GM21576 (cell line): ENCODE data around the gene IGF2BP3.
A peak's percentile ranks its signal among the peaks of the same experiment; 100 is the strongest.

Source experiments
- ATAC-seq: cut with Tn5 transposase; IDR thresholded peaks from one replicate; pipeline ENCODE4 v1.9.1; 2021; ENCODE audit warnings: mild to moderate bottlenecking, moderate library complexity; ENCODE audit not compliant: unreplicated experiment

Gene IGF2BP3

DNA sequence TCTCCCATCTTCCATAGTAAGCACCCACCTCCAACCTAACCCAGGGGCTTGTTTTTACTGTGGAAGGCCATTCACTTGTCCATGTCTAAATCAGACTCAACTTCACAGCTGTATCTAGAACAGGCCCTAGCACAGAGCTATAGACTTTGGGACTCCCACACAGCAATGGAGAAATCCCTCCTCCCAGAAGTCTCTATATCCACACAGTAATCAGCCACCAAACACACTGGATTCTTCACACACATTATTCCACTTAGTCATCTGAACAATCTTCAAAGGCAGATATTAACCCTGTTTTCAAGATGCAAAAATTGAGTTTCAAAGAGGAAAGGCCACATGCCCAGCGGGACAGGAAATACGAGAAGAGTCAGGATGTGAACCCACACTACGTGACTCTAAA, 89.3 kb downstream of the IGF2BP3 start:
- ATAC-seq = no peak

DNA sequence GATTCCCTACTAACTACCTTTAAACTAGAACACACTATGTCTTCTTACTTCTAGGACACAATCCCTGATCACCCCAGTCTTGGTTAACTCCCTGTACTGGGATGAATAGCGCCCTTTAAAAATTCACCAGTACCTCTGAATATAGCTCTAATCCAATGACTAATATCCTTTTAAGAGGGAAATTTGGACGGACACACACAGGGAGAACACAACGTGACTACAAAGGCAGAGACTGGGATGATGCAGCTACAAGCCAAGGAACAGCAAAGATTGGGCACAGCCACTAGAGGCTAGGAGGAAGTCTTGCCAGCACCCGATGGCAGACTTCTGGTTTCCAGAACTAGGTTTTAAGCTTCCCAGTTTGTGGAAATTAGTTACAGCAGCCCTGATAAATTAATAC, 89.7 kb downstream of the IGF2BP3 start:
- ATAC-seq = no peak

DNA sequence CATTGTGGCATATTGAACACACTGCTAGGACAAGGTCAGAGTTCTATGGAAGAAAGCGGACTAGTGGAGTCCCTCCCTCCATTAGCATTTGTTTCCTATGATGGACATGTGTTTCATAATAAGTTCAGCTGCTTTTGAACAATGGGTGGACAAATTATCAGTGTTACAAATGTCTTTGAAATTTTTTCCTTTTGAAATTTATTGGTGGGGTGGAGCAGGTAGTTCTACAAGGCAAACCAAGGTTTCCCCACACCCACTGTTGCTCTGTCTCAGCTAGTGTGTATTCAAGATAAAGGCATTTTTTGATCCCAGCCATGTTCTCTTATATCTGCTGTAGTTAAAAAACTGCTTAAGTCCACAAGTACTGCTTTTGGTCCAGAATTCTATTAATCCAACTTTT, 91.3 kb downstream of the IGF2BP3 start:
- no peak for ATAC-seq

DNA sequence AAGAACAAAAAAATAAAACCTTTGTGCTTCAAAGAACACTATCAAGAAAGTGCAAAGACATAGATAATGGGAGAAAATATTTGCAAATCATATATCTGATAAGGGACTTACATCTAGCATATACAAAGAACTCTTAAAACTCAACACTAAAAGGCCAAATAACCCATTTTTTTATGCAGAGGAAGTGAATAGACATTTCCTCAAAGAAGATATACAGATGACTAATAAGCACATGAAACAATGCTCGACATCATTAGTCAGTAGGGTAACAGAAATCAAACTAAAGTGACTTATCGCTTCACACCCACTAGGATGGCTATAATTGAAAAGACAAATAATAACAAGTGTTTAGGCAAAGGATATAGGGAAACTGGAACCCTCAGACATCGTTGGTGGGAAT, 93.2 kb downstream of the IGF2BP3 start:
- no peak for ATAC-seq

DNA sequence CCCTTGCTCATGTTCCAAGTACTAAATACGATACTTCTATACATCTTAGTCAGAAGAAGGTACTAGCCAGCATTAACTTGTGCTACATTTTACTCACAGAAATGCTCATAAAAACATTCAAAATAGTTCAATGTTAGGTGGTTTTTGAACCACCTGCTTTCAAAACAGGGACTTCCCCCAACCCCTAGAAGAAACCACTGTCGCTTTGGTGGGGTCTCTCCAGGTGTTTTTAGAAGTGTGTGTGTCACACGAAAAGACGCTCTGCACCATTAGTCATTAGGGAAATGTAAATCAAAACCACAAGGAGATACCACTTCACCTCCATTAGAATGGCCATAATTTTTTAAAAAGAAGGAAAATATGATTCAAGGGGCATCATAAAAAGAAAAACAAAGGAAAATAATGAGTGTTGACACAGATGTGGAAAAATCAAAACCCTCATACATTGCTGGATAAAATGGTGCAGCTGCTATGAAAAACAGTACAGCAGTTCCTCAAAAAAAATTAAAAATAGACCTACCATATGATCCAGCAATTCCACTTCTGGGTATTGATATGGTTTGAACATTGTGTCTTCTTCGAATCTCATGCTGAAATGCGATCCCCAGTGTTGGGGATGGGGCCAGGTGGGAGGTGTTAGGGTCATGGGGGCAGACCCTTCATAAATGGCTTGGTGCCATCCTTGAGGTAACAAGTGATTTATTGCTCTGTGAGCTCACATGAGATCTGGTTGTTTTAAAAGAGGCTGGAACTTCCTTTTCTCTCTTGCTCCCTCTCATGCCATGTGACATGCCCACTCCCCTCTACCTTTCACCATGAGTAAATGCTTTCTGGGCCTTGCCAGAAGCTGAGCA, 96.9 kb downstream of the IGF2BP3 start:
- peak; percentile 64 for ATAC-seq

DNA sequence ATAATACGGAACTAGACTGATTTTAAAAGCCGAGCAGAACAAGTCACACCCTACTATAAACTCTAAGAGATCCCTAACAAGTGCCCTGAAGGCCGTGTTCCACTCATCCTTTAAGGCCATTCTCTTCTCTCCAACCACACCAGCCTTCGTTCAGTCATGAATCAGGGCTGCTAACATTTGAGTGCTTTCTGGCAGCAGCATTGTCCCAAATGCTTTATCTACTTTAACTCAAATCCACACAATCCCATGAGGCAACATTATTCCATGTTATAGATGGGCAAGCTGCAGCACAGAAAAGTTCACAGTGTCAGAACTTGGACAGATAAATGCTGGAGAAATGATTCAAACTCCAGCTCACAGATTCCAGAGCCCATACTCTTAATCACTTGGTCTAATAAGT, 97.7 kb downstream of the IGF2BP3 start:
- ATAC-seq = no peak

DNA sequence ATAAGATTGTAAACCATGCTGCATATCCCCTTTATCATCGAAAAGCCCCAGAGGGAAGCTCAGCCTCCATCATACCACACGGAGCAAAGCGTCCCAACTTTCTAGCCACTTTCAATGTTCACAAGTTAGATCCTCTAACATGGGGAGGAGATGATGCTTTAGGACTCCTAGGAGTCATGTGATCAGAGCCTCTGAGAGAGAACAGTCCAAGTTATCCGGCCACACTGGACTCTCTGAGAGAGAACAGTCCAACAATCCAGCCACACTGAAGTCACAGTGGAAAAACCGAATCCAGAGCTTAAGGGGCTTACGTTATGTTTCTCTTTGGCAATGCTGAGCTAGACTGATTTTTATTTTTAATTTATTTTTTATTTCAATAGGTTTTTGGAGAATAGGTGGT, 98.6 kb downstream of the IGF2BP3 start:
- no peak for ATAC-seq

DNA sequence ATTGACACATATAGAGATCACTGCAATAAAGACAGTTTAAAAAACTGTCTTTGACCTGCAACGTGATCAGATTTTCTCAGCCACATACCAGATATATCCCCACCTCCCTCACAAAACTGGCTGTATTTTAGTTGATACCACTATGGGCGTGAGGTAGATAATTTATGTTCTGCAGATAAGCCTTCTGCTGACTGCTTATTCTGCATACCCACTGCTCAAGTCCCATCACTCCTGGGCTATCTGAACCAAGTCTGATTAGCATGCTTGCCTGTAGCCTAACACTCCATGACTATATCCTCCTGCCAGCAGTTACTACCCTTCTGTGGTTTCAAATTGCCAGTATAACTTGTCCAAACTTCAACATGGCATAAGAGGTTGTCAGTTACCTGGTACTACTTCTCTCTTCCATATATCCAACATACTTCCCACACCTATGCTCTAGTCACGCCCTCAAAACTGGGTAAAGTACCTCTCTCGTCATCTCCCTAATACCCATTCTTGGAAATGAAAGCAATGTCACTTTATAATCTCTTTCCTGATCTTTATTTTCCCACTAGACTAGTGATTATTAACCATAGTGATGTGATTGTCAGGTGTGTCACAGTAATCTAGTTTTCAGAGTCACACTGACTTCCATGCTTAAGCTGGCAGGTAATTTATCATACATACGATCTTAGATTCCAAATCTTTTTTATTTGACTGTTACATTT, 100.4 kb downstream of the IGF2BP3 start:
- ATAC-seq = no peak

DNA sequence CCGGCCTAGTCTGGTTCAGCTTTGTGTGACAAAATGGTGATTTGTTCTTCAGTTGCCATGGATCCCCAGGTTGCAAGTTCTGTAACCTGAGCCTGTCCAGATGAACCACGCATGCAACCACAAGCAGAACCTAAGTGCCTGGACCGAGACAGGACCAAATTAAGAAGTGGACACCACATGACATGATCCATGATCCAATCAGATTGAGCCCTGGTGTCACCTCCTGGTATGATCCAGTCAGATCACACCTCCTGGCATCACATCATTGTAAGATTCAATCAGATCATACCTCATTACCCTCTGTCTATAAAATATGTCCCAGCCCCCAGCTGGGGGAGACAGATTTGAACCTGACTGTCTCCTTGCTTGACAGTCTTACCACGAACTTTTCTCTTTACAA, 101.2 kb downstream of the IGF2BP3 start:
- no peak for ATAC-seq

DNA sequence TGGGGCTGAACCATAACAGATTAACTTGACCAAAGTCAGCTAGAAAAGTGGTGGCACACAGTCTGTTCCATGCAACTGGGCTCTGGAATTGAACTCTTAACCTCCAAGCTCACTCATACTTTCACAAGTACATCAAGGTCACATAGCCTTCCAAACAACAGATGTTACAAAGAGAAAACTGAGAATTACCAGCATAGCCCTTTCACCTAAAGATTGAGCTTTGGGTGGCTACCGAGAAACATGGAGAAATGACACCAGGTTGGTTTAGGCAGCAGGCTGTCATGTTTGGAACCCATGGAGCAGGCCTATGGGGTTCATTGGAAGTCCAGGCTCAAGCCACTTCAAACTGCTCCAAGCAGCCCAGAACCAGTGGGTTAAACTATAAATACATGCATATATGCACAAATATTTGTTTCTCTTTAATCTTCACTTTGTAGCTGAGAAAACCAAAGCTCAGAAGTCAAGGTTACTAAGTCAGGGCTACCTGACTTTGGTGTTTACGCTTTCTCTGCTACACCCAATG, 112.1 kb downstream of the IGF2BP3 start:
- ATAC-seq = no peak

DNA sequence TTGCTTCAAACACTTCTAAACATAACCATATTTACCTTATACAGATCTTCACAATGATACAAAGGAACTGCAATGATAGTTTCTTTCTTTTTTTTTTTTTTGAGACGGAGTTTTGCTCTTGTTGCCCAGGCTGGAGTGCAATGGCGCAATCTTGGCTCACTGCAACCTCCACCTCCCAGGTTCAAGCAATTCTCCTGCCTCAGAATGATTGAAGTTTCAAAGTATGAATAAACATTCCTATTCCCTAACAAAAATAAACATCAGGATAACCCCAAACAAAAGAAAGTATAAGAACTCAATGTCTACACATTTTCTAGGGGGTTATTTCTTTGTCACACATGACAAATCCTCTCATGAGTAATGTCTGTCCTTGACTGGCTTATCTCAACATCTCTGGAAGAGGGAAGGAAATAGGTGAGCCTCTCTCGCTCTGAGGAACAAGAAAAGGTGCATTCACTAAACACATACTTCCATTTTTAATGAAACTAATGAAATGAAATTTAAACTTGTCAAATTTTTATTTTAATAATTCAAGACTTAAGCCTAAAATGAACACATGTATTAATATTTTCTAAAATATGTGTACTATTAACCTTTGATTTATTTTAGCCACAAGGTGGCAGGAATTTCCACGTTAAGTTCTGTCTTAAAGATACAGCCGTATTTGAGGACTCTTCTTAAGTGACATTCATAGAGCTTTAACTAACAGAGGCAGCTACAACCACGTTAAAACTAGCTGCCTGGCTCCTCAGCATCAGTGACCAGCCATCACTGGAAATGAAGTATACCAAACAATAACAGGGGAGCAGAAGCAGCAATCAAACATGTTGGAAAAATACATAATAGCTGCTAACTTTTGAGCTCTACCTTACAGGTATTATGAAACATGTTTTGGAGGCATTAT, 112.8 kb downstream of the IGF2BP3 start:
- ATAC-seq = no peak

DNA sequence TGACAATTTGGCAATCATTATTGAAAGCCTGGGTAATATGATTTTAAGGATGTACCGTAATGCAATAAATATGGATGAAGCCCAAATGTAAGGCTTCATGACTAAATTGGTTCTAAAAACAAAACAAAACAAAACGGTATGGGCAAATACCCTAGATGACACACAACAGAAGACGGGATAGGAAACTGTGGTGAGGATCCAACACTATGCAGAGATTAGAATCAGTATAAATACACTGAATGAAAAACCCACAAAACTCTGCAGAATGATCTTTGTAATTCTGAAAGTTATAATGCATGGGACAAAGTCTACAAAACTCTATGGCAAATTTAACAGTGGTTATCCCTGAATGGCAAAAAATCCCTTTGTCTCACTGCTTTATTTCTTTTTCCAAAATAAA, 113.6 kb downstream of the IGF2BP3 start:
- no peak for ATAC-seq

DNA sequence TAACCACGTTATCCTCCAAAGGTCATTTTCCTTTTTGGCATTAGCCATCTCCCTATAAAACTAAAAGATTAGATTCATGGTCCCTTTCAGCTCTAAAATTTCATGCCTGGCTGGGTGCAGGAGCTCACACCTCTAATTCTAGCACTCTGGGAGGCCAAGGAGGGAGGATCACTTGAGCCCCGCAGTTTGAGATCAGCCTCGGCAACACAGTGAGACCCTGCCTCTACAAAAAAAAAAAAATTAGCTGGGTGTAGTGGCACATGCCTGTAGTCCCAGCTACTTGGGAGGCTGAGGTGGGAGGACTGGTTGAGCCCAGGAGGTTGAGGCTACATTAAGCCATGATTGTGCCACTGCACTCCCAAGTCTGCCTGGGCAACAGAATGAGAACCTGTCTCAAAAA, 114.1 kb downstream of the IGF2BP3 start:
- ATAC-seq = no peak

DNA sequence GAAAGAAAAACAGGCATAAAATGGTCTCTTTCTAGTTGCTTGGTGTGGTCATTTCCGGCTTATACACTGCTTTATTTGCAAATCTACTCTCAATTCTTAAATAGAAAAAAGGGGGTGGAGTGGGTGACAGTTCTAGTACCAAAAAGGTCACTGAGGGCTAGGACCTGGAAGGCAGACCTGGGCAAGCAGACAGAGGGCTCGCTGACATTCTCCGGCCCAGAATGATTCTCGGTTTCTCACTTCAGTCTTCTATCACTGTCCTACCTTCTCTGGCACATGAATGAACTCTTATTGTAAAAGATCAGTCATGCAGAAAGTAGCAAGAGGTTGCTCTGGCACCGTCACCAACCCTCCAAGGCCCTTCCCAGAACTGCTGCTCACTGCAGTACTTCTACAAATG, 117.1 kb downstream of the IGF2BP3 start:
- peak; percentile 54 for ATAC-seq

DNA sequence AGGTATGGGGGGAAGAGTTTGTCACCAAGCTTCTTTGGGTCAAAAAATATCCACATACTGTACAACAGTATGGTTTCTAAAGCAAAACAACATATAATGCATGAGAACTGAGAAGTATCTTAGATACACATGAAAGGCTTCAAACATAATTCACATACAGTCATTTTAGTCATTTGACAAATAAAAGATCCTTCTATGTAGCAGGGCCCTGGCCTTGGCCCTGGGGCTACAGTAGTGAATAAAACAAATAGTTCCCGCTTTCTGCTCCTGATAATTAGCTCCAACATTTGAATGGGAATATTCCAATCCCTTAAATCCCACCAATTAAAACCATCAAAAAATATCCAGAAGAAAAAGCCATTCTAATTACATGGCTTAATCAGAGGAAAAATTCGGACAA, 119.8 kb downstream of the IGF2BP3 start:
- no peak for ATAC-seq

DNA sequence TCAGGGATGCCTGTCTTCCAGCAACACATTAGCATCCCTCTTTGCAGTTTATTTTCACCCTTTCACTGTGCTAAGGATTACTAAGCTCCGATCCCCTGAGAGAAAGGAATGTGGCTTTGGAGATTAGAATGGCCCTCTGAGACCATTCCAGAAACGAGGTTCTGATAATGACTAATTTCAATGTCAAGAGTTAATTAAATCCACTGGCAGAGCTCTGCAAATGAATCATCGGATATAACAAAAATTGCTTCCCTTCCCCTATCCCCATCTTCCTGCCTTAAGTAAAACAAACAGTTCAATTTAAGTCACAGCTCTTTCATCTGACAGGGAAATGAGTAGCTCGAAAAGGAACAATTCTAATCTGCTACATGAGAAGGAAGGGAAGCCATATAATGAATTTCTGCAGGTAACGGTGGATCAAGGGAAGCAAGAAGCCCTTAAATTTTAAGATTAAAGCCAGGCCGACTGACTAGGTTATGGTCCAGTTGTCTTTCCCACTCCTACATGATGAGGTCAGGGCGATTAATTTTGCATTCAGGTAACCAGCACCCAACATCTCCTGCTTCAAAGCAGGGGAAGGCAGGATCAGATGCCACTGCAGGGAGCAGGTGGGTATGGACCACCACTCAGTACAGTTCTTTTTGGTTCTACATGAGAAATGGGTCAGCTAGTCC, 120.7 kb downstream of the IGF2BP3 start:
- no peak for ATAC-seq

DNA sequence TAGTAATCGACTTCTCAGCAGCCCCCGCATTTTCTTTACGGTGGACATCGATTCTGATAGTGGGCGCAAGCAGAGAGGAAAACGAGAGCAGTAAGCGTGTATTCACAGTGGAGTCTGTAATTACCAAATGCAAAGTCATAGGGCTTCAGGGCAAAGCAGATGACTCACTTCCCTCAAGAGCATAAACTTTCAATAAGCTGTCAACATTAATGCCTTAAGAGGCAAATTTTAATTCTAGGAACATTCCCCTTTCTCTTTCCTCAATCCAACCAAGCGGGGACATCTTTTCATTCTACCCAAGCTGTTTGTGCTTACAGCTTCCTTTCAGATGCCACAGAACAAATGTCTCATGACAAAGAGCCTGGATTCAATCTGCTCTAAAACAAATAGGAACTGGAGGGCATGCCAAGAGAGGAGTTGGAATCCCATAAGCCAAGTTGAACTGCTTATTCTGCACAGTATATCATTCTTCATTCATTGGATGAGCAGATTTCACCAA, 122.6 kb downstream of the IGF2BP3 start:
- ATAC-seq = no peak

DNA sequence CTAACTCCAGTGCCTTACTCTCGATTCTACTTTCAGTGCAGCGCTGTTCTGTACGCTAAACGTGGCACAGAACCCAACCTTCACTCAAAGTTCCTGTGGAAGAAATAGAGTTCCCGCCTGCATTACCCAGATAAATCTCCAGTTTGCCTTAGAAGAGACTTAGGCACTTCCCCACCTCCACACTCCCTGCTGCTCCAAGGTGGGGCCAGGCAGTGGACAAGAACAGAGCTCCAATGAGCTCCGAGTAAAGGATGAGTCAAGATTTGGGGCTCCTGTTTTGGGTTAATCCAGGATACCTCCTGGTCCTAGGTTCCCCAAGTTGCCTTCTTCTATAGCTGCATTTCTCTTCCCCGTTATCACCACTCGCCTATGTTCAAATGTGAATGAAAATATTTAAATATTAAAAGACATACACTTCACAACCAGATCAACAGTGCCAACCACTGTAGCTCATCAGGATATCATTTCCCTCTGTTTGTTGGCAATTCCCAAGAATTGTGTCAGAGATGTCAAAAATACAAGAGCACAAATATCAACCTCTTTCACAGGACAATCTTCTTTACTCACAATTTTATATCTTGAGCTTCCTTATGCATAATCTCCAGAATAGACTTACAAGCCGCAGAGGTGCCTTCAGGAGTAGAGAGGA, 123.1 kb downstream of the IGF2BP3 start:
- no peak for ATAC-seq

DNA sequence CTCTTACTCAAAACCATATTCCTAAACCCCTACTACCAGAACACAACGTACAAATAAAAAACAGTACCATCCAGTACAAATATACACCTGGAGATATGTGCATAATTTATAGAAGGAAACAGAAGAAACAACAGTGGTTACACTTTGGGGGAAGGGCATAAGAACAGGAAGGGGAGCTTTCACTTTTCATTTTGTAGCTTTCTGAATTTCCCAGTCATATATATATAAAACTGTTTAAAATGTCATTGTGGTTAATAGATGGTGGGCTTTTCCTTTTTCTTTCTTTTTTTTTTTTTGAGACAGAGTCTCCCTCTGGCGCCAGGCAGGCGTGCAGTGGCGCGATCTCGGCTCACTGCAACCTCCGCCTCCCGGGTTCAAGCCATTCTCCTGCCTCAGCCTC, 124.0 kb downstream of the IGF2BP3 start:
- peak; percentile 68 for ATAC-seq

DNA sequence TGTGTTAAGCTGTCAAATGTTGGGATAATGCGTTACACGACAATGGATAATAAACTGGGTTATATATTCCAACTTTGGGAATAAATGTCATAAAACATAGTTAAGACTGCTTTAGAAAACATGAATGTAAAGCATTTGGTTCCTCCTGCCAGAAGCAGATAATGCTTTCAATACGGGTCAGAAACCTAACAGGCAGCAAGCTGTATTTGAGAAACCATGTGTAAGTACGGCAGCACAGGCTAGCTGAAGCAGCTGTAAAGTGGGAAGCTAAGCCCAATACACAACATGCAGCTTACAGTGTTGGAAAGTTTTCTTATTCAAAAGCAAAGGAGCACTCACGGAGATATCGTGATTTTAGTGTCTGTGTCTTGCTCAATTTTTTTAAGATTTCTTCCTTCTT, 124.7 kb downstream of the IGF2BP3 start:
- no peak for ATAC-seq
